HG02885 (cell line): ENCODE measurements around the gene GABBR2.

ENCODE experiments used
- ATAC-seq: cut with Tn5 transposase; IDR thresholded peaks from one replicate; pipeline ENCODE4 v1.9.1; 2021; ENCODE audit warnings: mild to moderate bottlenecking; ENCODE audit not compliant: unreplicated experiment, poor library complexity

Gene GABBR2

GRCh38 chr9:98316445-98317133 lies 392.1 kb downstream of the GABBR2 start:
- no peak for ATAC-seq

GRCh38 chr9:98315551-98316060 lies 393.1 kb downstream of the GABBR2 start:
- peak; percentile 66 for ATAC-seq

GRCh38 chr9:98315067-98315453 lies 393.7 kb downstream of the GABBR2 start:
- no peak for ATAC-seq

- ATAC-seq, result no peak
These were observed 394.2 kb downstream of the GABBR2 start for GRCh38 chr9:98314381-98315066.

- no peak for ATAC-seq
These were observed 396.4 kb downstream of the GABBR2 start for GRCh38 chr9:98312365-98312764.

- no peak for ATAC-seq
These were observed 397.2 kb downstream of the GABBR2 start for GRCh38 chr9:98311541-98311940.

- ATAC-seq, result no peak
These were observed 397.9 kb downstream of the GABBR2 start for GRCh38 chr9:98310752-98311392.

GRCh38 chr9:98306384-98307145 lies 402.2 kb downstream of the GABBR2 start:
- no peak for ATAC-seq

- ATAC-seq, result no peak
These were observed 404.4 kb downstream of the GABBR2 start for GRCh38 chr9:98304381-98304780.

GRCh38 chr9:98303633-98304125 lies 405.1 kb downstream of the GABBR2 start:
- ATAC-seq, result no peak

GRCh38 chr9:98302938-98303632 lies 405.6 kb downstream of the GABBR2 start:
- no peak for ATAC-seq

GRCh38 chr9:98302150-98302549 lies 406.6 kb downstream of the GABBR2 start:
- ATAC-seq, result no peak

- ATAC-seq, result no peak
These were observed 408.1 kb downstream of the GABBR2 start for GRCh38 chr9:98300611-98301010.

- ATAC-seq, result no peak
These were observed 410.3 kb downstream of the GABBR2 start for GRCh38 chr9:98298476-98298875.

GRCh38 chr9:98295824-98296223 lies 412.9 kb downstream of the GABBR2 start:
- no peak for ATAC-seq

- ATAC-seq, result no peak
These were observed 416.9 kb downstream of the GABBR2 start for GRCh38 chr9:98291820-98292219.

- ATAC-seq, result no peak
These were observed 418.3 kb downstream of the GABBR2 start for GRCh38 chr9:98290411-98290810.

- no peak for ATAC-seq
These were observed 419.0 kb downstream of the GABBR2 start for GRCh38 chr9:98289614-98290201.

- ATAC-seq, result no peak
These were observed 419.9 kb downstream of the GABBR2 start for GRCh38 chr9:98288881-98289280.
